GM12865 (cell line): ENCODE results near the gene MRPS6.

Experiments
- DNase-seq: peaks from one replicate; pipeline ENCODE4 v3.0.0; 2010; ENCODE audit warnings: low read depth
- H3K4me3 ChIP-seq: 2 replicates; pipeline ENCODE4 v1.5.1; 2011; ENCODE audit warnings: mild to moderate bottlenecking, low read depth, low read length, control low read depth
- TF ChIP-seq, protein P1 (sequence below): IDR thresholded peaks from 2 replicates; pipeline ENCODE4 v1.5.1; 2011; ENCODE audit warnings: low read length, control low read depth, low read depth, inconsistent platforms; ENCODE audit not compliant: insufficient read depth; ENCODE audit errors: missing control alignments

The MRPS6 gene

DNA sequence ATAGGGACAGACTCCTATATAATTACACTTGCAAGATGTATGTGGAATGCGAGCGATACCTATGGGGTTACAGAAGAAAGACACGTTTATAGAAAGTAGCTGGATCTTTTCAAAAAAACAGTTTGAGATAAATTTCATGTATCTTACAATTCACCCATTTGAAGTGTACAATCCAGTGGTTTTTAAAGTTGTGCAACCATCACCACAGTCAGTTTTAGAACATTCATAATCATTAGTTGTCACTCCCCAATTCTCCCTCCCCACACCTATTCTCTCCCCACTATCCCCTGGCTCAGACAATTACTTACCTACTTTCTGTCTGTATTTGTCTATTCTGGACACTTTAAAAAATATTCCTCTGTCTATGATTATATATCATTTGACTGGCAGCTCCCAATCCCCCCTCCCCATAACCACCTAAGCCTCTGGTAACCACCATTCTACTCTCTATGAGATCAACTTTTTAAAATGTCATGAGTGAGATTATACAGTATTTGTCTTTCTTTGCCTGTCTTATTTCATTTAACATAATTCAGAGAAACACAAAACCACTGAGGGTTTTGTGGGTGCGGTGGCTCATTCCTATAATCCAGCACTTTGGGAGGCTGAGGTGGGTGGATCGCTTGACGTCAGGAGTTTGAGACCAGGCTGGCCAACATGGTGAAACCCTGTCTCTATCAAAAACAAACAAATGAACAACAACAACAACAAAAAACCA, 39.1 kb downstream of the MRPS6 start:
- TF ChIP-seq, protein P1, sequence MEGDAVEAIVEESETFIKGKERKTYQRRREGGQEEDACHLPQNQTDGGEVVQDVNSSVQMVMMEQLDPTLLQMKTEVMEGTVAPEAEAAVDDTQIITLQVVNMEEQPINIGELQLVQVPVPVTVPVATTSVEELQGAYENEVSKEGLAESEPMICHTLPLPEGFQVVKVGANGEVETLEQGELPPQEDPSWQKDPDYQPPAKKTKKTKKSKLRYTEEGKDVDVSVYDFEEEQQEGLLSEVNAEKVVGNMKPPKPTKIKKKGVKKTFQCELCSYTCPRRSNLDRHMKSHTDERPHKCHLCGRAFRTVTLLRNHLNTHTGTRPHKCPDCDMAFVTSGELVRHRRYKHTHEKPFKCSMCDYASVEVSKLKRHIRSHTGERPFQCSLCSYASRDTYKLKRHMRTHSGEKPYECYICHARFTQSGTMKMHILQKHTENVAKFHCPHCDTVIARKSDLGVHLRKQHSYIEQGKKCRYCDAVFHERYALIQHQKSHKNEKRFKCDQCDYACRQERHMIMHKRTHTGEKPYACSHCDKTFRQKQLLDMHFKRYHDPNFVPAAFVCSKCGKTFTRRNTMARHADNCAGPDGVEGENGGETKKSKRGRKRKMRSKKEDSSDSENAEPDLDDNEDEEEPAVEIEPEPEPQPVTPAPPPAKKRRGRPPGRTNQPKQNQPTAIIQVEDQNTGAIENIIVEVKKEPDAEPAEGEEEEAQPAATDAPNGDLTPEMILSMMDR = no peak

DNA sequence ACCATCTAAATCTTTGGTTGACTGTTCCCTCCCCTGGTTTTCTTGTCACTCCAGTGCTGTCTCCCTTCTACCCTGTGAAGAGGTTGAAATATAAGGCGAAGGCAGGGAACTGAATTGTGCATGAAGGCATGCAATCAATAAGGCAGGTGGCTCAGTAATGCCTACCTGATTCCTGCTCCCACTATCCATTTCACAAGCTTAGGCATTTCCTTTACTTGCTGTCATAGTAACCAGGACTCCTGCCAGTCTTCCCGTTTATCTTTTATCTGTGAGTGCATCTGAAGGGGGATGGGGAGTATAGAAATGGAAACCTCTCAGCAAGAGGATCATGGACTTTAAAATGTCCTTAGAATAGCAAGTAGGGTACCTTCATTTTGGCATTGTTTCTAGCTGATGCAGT, 40.5 kb downstream of the MRPS6 start:
- no peak for DNase-seq
- TF ChIP-seq, protein P1 = no peak

More for the DNA sequence above, 39.1 kb downstream of the MRPS6 start:
- DNase-seq = no peak
- H3K4me3 ChIP-seq = no peak overlapping the region

DNA sequence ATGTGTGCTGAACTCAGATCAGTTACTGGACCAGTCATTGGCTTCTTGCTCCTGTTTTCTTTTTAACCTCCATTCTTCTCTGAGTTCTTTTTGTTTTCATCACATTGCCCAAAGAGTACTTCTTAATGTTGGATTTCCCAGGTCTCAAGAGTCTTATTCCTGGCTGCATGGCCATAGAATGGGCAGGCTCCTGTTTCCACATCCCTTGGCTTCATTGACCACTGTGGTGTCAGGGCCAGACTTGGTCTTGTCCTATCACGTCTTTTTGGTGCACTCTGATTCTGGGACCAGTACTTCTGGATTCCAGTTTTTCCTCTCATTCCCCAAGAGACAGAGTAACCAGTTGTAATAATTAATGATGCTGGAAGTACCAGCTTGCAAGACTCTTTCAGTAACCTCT, 41.8 kb downstream of the MRPS6 start:
- H3K4me3 ChIP-seq = no peak overlapping the region
- TF ChIP-seq, protein P1 = no peak
- DNase-seq = no peak

More for the DNA sequence above, 40.5 kb downstream of the MRPS6 start:
- no peak overlapping the region for H3K4me3 ChIP-seq

DNA sequence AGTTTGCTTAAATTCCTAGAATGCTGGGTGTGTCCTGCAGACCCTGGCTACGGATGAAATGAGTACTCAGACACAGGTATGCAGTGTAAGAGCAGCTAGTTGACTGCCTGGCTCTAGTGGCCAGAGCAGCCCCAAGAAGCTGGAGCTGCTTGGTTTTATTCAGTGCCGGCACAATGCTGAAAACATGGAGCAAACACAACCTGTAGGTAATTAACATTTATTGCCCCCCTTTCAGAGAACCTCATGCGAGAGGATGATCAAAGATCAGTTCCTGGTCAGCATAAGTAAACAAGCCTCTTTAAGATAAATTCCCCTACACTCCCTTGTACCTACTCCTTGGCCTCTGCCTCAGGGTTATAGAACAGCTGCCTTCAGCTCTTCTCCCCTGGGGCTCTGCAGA, 43.2 kb downstream of the MRPS6 start:
- no peak for DNase-seq
- H3K4me3 ChIP-seq = no peak overlapping the region
- TF ChIP-seq, protein P1 = no peak

DNA sequence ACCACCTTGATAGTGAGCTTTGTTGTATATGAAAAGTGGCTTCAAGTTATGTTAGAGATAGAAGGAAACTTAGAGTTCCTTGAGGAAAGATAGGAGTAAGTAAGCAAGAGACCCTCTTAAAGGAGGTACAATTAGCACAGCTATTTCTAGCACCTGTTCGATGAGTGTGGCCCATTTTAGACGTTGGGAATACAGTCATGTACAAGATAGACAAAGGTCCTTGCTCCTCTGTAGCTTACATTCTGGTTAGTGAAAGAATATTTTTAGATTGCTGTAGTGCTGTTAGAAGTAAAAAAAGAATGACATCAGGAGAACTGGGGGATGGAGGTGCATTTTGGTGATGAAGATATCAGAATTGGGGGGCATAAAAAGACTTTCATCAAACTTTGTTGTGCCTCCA, 47.5 kb downstream of the MRPS6 start:
- TF ChIP-seq, protein P1 = no peak
- no peak overlapping the region for H3K4me3 ChIP-seq
- DNase-seq = no peak

DNA sequence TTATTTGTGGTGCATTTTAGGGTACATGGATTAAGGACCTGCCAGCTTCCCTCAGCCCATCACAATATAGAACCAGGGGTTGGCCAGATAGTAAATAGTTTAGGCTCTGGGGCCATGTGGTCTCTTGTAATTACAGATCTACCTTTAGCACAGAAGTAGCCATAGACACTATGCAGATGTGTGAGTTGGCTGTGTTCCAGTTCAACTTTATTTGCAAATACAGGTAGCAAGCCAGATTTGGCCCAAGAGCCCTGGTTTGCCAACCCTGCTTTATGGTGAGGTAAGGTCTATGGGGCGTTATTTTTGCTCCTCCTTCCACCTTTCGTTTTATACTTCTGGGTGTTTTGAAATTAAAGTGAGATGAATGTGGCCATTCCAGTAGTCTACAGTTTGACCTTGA, 48.7 kb downstream of the MRPS6 start:
- TF ChIP-seq, protein P1 = no peak
- no peak for DNase-seq
- no peak overlapping the region for H3K4me3 ChIP-seq

DNA sequence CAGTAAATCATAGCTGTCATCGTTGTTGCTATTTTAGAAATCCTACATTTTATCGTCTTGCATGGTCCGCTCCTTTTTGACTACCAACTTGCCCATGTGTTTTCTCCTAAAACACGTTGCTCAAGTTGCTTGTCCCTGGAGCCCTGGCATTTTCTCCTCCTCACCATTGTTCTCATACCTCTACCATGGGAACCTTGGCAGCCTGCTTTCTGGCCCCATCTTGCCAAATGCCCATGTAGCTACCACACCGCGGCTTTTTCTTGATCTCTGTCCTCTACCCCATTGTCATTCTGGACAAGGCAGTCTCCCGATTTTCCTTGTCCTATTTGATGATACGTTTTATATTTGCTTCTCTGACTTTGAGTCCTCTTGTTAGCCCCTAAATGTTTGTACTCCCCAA, 50.2 kb downstream of the MRPS6 start:
- DNase-seq = no peak
- TF ChIP-seq, protein P1 = no peak
- H3K4me3 ChIP-seq = no peak overlapping the region
